Smooth muscle cell of the brain vasculature (primary cell): ENCODE data around the gene FLOT1.

Experiments used
- DNase-seq: peaks from one replicate; pipeline ENCODE4 v3.0.0-alpha.2; 2012; ENCODE audit warnings: low read depth, low spot score

The FLOT1 gene

GRCh38 chr6:30747902-30748769 is 5.6 kb upstream of the FLOT1 start:
- no peak for DNase-seq

- DNase-seq, result no peak
These were observed 4.8 kb upstream of the FLOT1 start for GRCh38 chr6:30747300-30747687.

- DNase-seq, result peak; percentile 61
These were observed 1.7 kb upstream of the FLOT1 start, which contains the start of gene IER3 for GRCh38 chr6:30744054-30744805. Gene IER3, minus strand, starts transcription at chr6:30744547. Its CDS starts 29 bp downstream, at chr6:30744518.

- no peak for DNase-seq
These were observed 889 bp upstream of the FLOT1 start for GRCh38 chr6:30743099-30744053.

- DNase-seq, result no peak
These were observed 635 bp downstream of the FLOT1 start for GRCh38 chr6:30741789-30742315.

GRCh38 chr6:30741063-30741779 is 1.3 kb downstream of the FLOT1 start:
- DNase-seq, result no peak

- DNase-seq, result no peak
These were observed 2.0 kb downstream of the FLOT1 start for GRCh38 chr6:30740540-30740870.

GRCh38 chr6:30738532-30738931 is 4.0 kb downstream of the FLOT1 start:
- no peak for DNase-seq

- DNase-seq, result no peak
These were observed 6.7 kb downstream of the FLOT1 start for GRCh38 chr6:30735668-30736314.

GRCh38 chr6:30732237-30732943 is 10.1 kb downstream of the FLOT1 start:
- no peak for DNase-seq

GRCh38 chr6:30730601-30731435 is 11.7 kb downstream of the FLOT1 start:
- DNase-seq, result no peak

- no peak for DNase-seq
These were observed 14.4 kb downstream of the FLOT1 start for GRCh38 chr6:30727920-30728553.

GRCh38 chr6:30726506-30727413 is 15.7 kb downstream of the FLOT1 start:
- no peak for DNase-seq

GRCh38 chr6:30725713-30726505 is 16.6 kb downstream of the FLOT1 start:
- DNase-seq, result no peak

- no peak for DNase-seq
These were observed 17.4 kb downstream of the FLOT1 start for GRCh38 chr6:30724906-30725667.
